Lower leg skin (tissue), 4 donors: ENCODE measurements around the gene RUNX1. TPM values are rescaled to one million over a fixed set of nuclear protein-coding genes. Genes with fewer than 3 reads are reported as not detected.

ENCODE experiments used
- DNase-seq, 2 donors: peaks; one replicate each; pipeline ENCODE4 v3.0.0-alpha.2; 2019; ENCODE audit warnings: low spot score in 2 of 2
- H3K4me3 ChIP-seq: fragments of 200-600 bp; sonication (generic); 2 replicates; pipeline ENCODE4 v1.5.1; 2017; ENCODE audit warnings: mild to moderate bottlenecking, low read depth; ENCODE audit not compliant: poor library complexity, severe bottlenecking
- CTCF ChIP-seq, 3 donors: fragments of 450-650 bp; IDR thresholded peaks; one replicate each; pipeline ENCODE4 v1.5.1; 2016; ENCODE audit warnings: antibody characterized with exemption in 3 of 3, mild to moderate bottlenecking in 3 of 3, moderate library complexity in 2 of 3
- POLR2A ChIP-seq, 2 donors: fragments of 450-650 bp; IDR thresholded peaks; one replicate each; pipeline ENCODE4 v1.6.1; 2016 to 2017; ENCODE audit warnings: antibody characterized with exemption in 2 of 2, mild to moderate bottlenecking in 1 of 2, moderate library complexity in 1 of 2
- WGBS, 2 donors: methylation state at CpG; one replicate each; pipeline ENCODE4 v1.1.5; 2018; 5-methylcytosine and 5-hydroxymethylcytosine counted together
- intact Hi-C: fragments of 100-400 bp; cut with DNase I; formaldehyde crosslinking; loops from one replicate; pipeline ENCODE4 v1.15.0; 2023; ENCODE audit warnings: low total_unique reads
- total RNA-seq, 4 donors: library from RNA; depleted of rRNA; stranded (reverse); fragments of >200 nt; gene quantifications; one replicate each; pipeline ENCODE4 v1.1.0, GENCODE V29; 2016

The RUNX1 gene
- total RNA-seq, 4 donors from 2014 or later, result 7.3 to 29.1 (median 18.1) TPM

- H3K4me3 ChIP-seq, result no peak overlapping the region
- intact Hi-C loops, result no loop called here
- peak in 1 of 2 donors; percentile 60 for DNase-seq
- TF ChIP-seq POLR2A (IDR thresholded peaks at IDR 0.05) (no peak), CTCF (IDR thresholded peaks at IDR 0.05) (no peak)
- WGBS, 2 donors, result 61 to 76% methylated on average over 11 of the region's 11 CpGs
Measured at GRCh38 chr21:35036465-35037383, 12.4 kb downstream of the RUNX1 start.

DNA sequence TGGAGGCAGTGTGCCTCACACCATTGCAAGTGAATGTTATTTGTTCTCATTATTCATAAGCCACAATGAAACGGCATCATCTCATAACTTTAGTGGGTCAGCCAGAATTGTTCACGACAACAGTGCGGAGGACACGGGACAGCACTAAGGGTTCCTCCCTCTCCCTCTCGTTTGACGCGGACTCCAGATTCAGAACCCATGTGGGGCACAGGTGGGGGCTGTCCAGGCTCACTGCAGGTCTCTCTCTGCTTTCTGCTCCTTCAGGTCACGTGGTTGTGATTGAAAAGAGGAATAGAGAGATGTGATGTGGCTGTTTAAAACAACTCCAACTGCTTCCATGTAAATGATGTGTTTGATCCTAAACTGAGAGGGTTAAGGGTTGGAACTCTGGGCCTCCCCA, 13.5 kb downstream of the RUNX1 start:
- intact Hi-C loops, result no loop called here
- DNase-seq, result peak in 1 of 2 donors; percentile 54
- TF ChIP-seq POLR2A (IDR thresholded peaks at IDR 0.05) (no peak), CTCF (IDR thresholded peaks at IDR 0.05) (no peak)
- H3K4me3 ChIP-seq, result no peak overlapping the region
- WGBS, 2 donors, result 68 to 75% methylated on average over 8 of the region's 8 CpGs

- no peak for TF ChIP-seq CTCF (IDR thresholded peaks at IDR 0.05)
- intact Hi-C loops, result no loop called here
- 89 to 90% methylated on average over 8 of the region's 8 CpGs for WGBS, 2 donors
- peak in 1 of 2 donors; percentile 37 for DNase-seq
- H3K4me3 ChIP-seq, result no peak overlapping the region
Measured at GRCh38 chr21:35035116-35035515, 14.0 kb downstream of the RUNX1 start.

DNA sequence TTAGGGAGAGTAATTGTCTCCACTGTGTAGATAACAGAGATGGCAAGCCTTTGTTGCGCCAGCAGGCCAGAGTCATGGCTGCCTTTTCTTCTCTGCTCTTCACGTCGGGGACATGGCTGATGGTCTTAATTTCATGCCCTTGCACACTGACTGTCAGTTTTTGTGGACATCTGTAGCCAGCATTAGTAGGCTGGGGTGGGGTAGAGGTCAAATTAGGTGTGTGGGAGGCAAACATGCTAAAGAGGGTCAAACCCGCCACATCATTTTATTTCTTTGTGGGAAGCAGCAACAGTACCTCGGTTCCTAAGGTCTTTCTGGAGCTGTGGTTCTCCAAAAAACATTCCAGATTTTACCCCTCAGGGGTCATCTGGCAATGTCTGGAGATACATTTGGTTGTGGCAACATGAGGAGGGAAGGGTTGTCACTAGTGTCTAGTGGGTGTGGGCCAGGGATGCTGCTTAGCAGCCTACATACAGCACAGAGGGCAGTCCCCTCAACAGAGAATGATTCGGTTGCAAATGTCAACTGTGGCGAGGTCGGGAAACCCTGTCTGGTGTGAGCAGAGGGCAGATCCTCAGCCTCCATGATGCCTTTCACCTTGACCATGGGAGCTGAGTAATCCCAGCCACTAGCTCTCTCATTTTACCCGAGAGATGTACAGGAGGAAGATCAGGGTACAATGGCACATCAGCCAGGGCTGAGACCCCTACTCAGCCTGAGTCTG, 14.7 kb downstream of the RUNX1 start:
- H3K4me3 ChIP-seq, result no peak overlapping the region
- 93 to 94% methylated on average over 9 of the region's 9 CpGs for WGBS, 2 donors
- TF ChIP-seq POLR2A (IDR thresholded peaks at IDR 0.05), result no peak
- TF ChIP-seq CTCF (IDR thresholded peaks at IDR 0.05), result no peak
- intact Hi-C loops, result no loop called here
- peak in 1 of 2 donors; percentile 40 for DNase-seq

DNA sequence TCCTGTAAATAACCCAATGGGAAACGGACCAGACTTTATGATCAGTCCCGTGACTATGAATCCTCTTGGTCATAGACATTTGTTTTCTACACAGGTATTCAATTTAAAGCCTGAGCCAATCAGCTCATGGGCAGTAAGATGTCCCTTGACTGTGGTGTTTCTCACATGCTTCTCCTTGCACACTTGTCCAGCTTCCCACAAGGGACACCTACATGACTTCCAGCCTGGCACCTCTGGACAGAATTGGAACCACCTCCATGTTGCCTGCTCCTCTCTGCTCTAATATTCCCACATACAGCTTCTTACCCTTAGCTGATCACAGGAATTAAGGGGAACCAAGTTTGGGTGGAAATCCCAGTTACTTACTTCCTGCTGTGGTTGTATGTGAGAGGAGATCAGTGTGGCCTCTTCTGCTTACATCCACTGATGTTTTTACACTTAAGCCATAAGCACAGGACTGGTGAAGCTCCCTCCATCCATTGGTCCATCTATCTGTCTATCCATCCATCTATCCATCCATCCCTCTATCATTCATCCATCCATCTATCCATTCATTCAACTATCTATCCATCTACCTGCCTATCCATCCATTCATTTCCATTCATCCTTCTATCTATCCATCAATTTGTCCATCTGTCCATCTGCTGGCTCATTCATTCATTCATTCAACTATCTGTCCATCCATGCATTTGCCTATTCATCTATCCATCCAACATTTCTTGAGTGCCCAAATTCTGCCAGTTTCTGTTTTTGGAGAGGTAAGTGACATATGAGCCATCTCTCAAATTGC, 16.4 kb downstream of the RUNX1 start:
- peak in 1 of 2 donors; percentile 32 for DNase-seq
- TF ChIP-seq CTCF (IDR thresholded peaks at IDR 0.05) (no peak), POLR2A (IDR thresholded peaks at IDR 0.05) (no peak)
- intact Hi-C loops, result no loop called here
- H3K4me3 ChIP-seq, result no peak overlapping the region
- 75 to 89% methylated on average over 2 of the region's 2 CpGs for WGBS, 2 donors
